CD4-positive, alpha-beta T cell treated with Interferon alpha-2 for 1 hour (primary cell): Measurements from ENCODE around the gene CLIC3.
A peak's percentile ranks its signal among the peaks of the same experiment; 100 is the strongest.

Experiments
- DNase-seq, 2 donors: peaks; one replicate each; pipeline ENCODE4 v3.0.0-alpha.2; 2020 to 2022

The CLIC3 gene

DNA sequence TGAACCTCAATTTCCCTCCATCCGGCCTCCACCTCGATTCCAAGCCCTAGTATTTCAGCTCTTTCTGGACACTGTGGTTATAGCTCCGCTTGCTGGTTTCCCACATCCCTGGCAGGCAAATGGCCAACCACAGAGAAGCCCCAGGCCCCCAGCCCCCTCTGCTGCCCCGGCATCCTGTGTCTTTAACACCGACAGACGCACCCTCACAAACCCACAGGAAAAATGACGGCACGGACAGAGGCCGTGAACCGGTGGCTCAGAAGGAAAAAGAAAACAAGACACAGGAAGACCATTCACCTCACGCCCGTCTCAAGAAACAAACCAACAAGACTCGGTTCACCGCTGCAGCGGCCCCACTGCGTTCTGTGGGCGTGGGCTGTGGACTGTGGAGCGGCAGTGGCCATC, 1.5 kb upstream of the CLIC3 start:
- peak; percentile 36 to 58 for DNase-seq

DNA sequence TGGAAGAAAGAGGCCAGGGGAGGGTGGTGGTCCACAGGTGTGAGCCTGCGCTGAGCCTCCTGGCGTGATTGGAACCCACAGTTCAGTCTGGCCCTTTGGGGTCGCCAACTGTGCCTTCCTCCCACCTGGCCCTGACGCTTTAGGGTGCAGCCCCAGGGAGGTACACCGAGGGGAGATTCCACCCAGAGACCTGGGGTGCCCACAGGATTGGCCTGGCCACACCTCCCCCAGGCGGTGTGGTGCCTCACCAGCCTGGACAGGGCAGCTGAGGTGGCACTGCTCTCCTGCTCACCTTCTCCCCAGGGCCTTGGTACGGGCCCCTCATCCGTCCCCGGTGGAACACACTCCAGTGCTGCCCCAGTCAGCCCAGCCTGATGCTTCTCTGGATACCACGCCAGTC, 1.0 kb upstream of the CLIC3 start:
- peak; percentile 11 to 16 for DNase-seq

DNA sequence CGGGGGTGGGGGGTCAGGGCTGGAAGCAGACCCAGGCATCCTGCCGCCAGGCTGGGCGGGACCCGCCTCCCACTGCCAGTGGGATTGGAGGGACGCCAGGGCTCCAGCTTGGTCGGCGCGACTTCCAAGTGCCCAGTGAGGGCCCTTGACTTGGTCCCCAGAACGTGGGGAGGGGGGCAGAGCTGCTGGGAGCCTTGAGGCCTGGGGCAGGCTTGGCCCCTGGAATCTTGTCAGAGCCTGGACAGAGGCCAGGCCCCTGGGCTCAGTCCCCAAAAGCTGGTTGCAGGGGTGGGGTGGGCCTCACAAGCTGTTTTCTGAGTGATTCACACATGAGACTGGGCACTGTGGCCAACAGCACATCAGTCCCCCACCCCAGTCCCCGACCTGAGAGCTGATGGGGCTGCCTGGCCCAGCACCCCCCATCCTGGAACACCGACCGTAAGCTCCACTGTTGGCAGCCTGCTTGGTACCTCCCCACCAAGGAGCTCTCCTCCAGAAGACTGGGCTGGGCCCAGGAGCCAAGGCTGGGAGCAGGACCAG, 526 bp downstream of the CLIC3 start:
- no peak for DNase-seq

DNA sequence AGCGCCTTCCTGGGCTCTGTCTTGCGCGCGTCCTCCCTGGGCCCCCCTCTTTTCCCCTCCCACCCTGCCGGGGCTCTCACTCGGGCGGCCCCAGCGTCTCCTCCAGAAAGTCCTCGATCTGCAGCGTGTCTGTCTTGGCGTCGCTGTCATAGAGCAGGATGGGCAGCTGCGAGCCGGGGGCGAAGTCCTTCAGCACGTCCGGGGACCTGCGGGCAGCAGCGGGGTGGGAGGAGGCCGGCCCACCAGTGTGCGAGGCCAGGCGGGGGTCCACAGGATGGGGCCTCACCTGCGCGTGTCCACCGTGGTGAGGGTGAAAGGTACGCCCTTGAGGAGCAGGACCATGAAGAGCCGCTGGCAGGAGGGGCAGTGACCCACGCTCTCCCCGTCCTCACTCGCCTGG, 1.0 kb downstream of the CLIC3 start:
- no peak for DNase-seq

DNA sequence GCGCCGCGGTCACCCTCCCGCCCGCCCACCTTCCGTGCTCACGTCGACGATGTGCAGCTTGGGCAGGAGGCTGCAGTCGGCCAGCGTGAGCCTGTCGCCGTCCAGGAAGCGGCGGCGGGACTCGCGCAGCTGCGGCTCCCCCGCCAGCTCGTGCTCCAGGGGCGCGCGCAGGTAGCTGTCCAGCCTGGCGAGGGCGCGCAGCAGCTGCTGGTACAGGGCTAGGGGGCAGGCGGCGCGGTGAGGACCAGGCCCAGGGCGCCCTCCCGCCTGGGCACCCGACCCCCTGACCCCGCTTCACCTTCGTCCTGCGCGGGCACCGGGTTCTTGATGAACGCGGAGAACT, 1.5 kb downstream of the CLIC3 start:
- DNase-seq = no peak

DNA sequence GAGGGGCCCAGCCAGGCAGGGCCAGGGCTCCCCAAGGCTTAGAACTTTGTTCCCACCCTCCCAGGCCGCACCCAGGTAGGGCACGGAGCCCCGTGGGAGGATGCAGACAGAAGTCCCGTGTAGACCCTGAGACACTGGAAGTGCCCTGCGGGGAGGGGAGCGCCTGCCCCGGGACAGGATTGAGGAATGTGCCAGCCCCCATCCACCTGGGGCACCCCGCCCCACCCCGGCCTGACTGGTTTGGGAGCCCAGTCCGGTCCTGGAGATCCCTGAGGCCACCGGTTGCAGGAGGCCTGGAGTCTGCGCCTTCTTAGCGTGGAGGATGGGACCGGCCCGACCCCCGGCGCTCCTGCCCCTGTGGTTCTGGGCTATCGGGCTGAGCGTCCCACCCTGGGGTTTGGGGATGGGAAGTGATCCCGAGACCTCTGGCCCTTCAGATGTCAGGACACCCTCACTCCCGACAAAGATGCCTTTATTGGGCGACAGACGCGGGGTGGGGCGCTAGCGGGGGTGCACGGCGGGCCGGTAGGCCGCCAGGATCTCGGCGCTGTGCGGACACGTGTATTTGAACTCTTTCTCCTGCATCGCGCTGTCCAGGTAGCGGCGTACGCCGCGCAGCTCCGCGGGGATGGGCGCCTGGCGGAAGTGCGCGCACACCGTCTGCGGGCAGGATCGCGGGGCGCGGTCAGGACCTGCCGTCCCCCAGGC, 2.0 kb downstream of the CLIC3 start:
- no peak for DNase-seq

DNA sequence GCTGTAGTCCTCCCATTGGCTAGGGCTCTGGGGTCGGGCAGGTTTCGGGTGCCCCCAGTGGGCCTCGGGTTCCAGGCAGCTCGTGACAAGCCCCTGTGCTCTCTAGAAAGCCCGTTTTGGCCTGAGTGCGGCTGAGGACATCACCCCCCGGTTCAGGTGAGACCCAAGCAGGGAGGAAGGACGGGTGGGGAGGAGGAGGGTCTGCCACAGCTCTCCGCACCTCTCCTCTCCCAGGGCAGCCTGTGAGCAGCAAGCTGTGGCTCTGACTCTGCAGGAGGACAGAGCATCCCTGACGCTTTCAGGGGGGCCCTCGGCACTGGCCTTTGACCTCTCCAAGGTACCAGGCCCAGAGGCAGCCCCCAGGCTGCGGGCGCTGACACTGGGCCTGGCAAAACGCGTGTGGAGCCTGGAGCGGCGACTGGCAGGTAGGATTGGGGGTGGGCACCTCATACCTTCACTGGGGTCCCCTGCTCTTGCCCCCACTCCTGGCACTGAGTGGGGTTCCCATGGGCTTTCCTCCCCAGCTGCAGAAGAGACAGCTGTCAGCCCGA, 3.5 kb downstream of the CLIC3 start:
- no peak for DNase-seq

DNA sequence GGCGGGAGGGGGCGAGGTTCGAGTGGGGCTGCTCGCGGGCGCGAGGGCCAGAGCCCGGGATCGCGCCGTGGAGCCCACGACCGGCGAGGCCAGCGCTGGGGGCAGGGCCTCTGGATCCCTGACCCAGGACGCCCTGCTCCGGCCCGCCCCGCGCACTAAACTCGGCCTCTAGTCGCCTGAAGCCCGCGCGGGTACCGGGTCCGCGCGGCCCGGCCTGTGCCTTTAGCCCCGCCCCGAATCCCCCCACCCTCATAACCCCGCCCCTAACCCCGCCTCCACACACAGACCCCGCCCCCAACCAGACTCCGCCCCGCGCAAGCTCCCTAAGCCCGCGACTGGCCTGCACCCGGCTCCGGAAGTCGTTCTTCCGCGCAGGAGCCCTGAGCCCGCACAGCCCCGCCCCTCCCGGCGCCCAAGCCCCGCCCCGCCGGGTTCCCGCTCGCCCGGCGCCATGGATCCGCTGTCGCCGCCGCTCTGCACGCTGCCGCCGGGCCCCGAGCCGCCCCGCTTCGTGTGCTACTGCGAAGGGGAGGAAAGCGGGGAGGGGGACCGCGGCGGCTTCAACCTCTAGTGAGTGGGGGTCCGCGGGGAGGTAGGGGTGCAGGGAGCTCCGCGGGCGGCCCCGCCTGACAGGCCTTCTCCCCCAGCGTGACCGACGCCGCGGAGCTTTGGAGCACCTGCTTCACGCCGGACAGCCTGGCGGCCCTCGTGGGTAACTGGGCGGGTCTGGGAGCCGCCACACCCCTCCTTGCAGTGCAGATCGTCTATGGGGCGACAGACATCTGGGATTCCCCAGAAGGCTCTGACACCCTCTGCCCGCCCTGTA, 4.2 kb downstream of the CLIC3 start, which contains the start of gene PAXX:
PAXX (plus strand) TSS at position 430 of the 826 bp plus-strand sequence; CDS start at position 452, 22 bp downstream.
- peak; percentile 93 to 95 for DNase-seq

DNA sequence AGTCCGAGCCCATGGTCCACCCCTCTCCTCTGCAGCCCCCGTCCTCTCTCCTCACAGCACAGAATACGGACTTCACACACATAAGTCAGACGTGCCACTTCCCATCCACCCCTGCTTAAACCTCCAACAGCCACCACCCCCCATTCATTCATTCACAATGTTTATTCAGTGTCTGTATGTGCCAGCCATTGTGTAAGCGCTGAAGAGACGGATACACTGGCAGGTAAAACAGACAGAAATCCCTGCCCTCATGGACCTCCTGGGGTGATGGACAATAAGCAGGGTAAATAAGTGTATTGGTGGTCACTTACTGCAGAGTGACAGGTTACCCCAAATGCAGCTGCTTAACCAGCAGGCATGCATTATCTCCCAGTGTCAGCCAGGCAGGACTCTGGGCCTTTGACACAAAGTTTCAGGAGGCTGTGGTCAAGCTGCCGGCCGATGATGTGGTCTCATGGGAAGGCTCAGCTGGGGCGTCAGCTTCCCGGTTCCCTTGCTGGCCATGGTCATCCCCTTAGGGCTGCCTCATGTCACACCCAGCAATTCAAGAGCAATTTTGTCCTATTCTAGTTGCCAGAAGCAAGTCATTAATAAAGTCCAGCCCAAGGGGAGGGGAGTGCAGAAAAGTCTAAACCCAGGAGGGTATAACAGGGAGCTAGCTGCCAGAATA, 6.0 kb downstream of the CLIC3 start:
- no peak for DNase-seq

DNA sequence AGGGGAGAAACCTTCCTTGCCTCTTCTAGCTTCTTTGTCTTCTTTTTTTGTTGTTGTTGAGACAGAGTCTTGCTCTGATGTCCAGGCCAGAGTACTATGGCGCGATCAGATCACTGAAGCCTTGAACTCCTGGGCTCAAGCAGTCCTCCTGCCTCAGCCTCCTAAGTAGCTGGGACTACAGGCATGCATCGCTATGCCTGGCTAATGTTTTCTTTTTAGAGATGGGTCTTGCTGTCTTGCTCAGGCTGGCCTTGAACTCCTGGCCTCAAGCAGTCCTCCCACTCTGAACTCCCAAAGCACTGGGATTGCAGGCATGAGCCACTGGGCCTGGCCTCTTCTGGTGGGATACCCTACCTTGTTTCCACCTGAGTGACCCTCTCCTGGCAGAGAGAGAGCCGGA, 7.5 kb downstream of the CLIC3 start:
- DNase-seq = no peak

DNA sequence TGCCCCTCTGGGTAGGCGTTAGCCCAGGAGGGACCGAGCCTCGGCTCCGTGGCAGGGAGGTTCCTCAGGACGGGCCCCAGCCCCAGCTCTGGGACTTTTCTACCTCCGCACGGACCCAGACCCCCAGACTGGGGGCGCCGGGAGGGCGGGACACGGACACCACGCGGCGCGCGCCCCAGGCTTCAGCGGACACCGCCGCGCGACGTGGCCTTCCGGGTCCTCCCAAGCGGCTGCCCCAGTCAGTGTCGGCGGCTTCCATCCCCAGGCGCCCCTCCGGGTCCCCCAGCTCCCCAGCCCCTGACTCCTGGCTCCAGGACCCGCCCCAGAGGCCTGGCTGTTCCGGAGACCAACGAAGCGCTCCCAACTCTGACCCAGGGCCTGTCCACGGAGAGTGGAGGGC, 10.5 kb downstream of the CLIC3 start:
- no peak for DNase-seq

DNA sequence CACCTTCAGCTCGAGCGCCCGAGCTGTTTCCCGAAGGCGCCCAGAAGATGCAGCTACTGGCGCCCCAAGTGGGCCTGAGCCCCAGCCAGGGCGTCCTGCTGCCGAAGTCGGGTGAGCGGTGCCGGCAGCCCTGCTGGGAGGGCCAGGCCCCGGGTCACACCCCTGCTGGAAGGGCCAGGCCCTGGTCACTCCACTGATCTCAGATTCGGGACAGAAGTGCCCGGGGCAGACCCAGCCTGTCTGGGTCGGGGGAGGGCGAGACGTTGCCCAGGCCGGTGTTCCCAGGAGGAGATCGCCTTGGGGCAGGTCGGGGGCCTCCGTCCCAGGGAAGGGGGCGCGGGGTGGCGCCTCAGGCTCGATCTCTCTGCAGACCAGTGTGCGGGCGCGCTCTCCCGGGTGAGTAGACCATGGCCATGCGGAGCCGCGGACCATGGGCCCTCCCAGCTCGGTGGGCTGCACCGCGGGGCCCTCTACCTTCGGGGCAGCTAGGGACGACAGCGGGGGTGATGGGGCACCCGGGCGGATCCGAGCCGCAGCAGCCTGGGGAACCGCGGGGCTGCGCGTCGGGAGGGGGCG, 11.3 kb downstream of the CLIC3 start:
- no peak for DNase-seq

DNA sequence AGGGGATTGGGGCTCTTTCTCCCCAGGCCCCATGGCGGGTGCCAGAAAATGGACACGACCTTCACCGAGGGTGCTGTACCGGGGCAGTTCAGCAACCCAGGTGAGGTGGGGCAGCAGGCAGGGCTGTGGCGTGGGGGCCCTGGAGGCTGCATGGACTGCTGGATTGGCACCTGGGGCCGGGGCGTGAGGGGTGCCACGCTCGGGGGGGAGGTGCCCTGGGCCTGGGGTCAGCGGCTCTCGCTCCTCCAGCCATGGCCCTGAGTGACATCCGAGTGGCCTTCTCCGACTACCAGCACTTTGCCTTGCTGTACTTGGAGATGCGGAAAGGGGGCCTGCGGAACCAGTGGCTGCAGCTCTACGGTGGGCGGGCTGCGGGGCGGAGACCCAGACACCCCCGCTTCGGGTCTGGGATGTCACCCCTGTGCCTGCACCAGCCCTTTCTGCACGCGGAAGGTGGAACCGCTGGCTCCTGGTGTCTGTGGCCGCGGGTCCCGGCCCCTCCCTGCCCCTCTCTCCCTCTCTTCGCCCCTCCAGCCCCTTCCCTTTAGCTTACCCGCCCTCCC, 11.8 kb downstream of the CLIC3 start:
- DNase-seq = no peak

DNA sequence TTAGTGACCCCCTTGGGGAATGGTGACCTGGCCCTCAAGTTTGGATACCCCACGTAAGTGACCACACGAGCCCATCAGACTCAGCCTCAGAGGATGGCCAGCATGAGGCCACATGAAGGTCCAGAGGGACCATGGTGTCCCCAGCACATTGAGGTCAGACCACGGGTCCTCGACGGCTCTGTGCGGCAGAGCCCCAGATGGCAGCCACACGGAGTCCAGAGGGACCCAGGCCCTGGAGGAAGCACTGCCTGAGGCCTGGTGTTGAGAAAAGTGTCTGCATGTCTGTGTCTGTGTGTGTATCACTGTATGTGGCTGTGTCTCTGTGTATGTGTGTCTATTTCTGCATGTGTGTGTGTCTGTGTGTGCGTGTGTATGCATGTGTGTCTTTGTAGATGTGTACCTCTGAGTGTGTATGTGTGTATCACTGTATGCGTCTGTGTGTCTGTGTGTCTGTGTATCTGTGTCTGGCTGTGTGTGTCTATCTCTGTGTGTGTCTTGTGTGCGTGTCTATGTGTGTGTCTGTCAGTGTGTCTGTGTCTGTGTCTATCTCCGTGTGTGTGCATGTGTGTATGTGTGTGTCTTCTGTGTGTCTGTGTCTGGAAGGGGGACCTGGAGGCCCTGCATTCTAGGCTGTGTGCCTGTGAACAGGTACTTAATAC, 12.6 kb downstream of the CLIC3 start:
- no peak for DNase-seq

DNA sequence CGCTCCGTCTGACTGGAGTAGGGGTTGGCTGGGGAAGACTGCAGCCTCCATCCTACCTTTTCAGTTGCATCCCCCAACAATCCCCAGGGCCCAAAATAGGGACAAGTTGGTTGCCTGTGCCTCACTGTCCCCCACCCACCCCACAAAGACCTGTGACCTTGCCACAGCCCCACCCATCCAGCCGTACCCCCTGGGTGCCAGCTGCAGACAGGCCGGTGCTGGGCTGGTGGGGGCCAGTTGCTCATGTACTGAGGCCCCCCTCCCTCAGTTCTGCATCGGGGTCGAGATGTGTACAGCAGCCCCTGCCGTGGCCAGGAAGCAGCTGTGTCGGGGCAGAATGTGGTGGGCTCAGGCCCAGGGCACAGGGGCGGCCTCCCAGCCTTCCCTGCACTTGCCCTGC, 13.2 kb downstream of the CLIC3 start:
- no peak for DNase-seq

DNA sequence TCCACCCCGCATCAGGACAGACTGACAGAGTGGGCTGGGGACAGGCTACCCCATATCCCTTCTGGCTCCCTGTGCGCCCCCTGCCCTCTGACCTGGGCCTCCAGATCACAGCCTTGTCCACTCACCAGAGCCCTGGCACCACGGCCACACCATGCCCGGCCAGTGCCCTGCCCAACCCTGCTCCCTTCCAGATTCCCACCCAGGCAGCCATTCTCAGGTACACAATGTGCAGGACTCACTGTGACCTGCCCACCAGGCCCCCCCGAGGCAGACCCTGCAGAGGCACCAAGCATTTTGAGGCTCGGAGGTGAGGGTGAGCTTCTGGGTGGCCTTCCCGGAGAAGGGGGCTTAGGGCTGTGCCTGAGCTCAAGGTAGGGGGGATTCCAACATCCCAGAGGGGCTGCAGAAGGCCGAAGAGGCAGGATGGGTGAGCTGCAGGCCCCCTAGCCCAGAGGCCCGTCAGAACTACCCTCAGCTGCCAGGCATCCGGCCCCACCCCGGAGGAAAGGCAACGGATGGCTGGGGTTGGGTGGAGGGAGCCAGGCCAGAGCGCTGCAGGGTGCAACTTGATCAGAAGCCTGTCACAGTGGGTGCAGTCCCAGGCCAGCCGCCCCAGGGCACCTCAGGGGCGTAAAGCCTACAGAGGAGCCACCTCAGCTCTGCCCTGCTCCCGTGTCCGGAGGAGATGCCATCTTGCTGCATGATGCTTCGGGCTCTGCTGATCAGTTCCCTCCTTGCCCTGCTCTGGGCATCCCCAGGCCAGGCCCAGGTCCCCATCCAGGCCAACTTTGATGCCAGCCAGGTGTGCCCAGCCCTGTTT, 13.9 kb downstream of the CLIC3 start, which contains the start of gene LCNL1:
LCNL1 (plus strand) TSS at position 762 of the 820 bp plus-strand sequence. CDS start 594 bp downstream, outside the sequence.
- DNase-seq = no peak

DNA sequence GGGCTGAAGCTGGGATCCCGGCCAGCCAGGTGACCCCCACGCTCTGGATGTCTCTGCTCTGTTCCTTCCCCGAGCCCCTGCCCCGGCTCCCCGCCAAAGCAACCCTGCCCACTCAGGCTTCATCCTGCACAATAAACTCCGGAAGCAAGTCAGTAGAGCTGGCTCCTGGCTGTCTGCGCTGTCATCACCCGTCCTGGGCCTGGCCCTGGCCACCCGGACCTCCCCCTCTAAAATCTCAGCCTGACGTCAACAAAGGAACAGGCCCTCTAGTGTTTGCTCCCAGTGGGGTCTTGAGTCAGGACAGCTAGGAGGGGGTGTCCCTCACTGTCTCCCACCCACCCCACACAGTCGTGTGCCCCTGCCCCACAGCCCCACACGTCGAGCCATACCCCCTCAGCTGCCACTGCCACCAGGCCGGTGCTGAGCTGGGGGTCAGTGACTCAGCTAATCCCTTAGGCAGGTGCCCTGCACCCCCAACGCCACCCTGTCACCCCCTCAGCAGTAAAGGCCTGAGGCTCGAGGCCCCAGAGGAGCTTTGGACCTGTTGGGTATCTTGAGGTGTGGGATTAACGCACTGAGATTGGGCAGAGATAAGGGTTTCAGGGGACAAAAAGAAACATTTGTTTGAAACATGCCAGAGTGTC, 14.7 kb downstream of the CLIC3 start:
- no peak for DNase-seq

DNA sequence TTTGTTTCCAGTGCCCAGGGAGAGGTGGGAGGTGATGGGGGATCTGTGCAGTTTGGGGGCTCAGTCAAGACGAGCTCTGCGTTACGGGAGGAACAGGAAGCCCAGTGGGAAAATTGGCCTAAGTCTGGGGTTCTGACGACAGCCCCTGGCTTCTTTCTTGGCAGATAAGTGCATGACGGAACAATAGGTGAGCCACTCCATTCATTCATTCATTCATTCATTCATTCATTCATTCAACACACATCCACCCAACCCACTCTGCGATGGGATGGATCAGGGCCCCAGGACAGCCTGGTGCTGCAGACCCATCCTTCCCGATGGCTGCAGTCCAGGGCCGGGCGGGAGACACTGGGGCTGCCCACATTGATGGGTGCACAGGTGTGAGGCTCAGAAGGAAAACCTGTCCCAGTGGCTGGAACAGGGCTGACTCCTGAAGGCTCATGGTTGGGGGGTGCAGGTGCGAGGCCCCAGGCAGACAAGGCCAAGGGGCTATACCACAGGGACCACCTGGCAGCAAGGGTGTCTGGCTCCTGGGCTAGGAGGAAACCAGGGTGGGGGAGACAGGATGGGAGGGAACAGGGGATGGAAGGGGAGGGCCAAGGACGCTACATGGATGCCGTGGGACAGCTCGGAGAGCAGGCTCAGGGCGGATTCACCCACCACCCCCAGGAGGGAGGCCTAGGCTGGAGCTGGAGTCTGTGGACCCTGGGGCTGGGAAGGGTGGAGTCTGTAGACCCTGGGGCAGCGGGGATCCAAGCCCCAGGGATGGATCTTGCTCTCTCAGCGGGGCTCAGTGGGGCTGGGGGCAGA, 15.5 kb downstream of the CLIC3 start:
- no peak for DNase-seq

DNA sequence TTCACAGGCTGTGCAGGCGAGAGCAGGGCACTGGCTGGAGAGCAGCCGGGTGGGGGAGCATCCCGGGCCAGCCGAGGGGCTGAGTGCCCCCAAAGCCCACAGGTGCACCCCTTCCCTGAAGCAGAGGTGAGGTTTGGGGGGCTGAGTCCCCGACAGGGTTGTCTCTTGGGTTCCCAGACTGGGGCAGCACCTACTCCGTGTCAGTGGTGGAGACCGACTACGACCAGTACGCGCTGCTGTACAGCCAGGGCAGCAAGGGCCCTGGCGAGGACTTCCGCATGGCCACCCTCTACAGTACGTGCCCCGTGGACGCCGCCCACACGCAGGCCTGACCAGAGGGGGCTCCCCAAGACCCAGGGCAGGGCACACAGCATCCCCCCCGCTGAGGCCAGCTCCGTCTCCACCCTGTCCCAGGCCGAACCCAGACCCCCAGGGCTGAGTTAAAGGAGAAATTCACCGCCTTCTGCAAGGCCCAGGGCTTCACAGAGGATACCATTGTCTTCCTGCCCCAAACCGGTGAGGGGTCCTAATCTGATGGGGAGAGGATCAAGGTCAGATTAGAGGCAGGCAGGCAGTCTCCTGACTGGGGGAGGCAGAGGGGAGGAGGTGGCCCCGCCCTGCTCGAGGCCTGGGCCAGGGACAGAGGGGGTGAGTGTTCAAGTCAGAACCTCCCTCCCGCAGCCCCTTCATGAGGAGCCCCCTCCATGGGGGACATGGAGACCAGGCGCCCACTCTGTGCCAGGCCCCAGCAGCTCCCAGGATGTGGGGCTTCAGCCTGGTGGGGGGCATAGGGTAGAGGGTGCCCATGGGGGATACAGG, 16.4 kb downstream of the CLIC3 start:
- DNase-seq = no peak
